GM18499 (cell line): Measurements from ENCODE around the gene PRDX2.

ENCODE experiments used
- ATAC-seq: cut with Tn5 transposase; IDR thresholded peaks from one replicate; pipeline ENCODE4 v1.9.1; 2021; ENCODE audit warnings: moderate number of reproducible peaks; ENCODE audit not compliant: insufficient read depth, unreplicated experiment

PRDX2 gene

GRCh38 chr19:12757544-12758274 lies 43.9 kb downstream of the PRDX2 start:
- no peak for ATAC-seq

GRCh38 chr19:12756150-12756883 lies 45.3 kb downstream of the PRDX2 start:
- no peak for ATAC-seq

GRCh38 chr19:12754465-12755196 lies 47.0 kb downstream of the PRDX2 start:
- no peak for ATAC-seq

- no peak for ATAC-seq
Measured at GRCh38 chr19:12752056-12752781, 49.4 kb downstream of the PRDX2 start.

- ATAC-seq, result no peak
Measured at GRCh38 chr19:12751635-12752034, 50.0 kb downstream of the PRDX2 start, which contains the start of gene BEST2. TSS of gene BEST2 (plus strand) at chr19:12751791. CDS start at chr19:12752593, 802 bp downstream.

GRCh38 chr19:12750851-12751250 lies 50.7 kb downstream of the PRDX2 start:
- no peak for ATAC-seq

- ATAC-seq, result no peak
Measured at GRCh38 chr19:12749938-12750521, 51.6 kb downstream of the PRDX2 start.

- no peak for ATAC-seq
Measured at GRCh38 chr19:12748489-12748888, 53.1 kb downstream of the PRDX2 start.
